HEK293 (cell line): ENCODE data around the gene AGBL3.

ENCODE experiments used
- CTCF ChIA-PET: fragments of 350-600 bp; formaldehyde crosslinking; extraction: SDS; loops from one replicate; lab custom pipeline; 2021; ENCODE audit warnings: antibody characterized with exemption; lab: Yijun Ruan, JAX
- POLR2A ChIA-PET: fragments of 300-600 bp; formaldehyde crosslinking; extraction: SDS; loops from one replicate; lab custom pipeline; 2020; ENCODE audit warnings: antibody characterized with exemption, inconsistent platforms; lab: Yijun Ruan, JAX
- H3K27ac ChIP-seq: fragments of 200-500 bp; sonication (Bioruptor generic); 2 replicates; pipeline ENCODE4 v1.5.1; 2014; ENCODE audit warnings: low read depth, low read length, control low read depth, inconsistent platforms; ENCODE audit errors: extremely low read depth
- H3K36me3 ChIP-seq, 2 experiments: fragments of 200-500 bp in 1 of 2; sonication (Bioruptor generic) in 1 of 2; 1 replicate in 1 of 2; 2 replicates in 1 of 2; pipeline ENCODE4 v1.5.1; 2014 to 2017; ENCODE audit warnings: inconsistent platforms in 2 of 2, low read length in 2 of 2; ENCODE audit not compliant: control insufficient read depth in 2 of 2, insufficient read depth in 1 of 2
- H3K4me1 ChIP-seq: fragments of 200-500 bp; sonication (Bioruptor generic); 2 replicates; pipeline ENCODE4 v1.5.1; 2014; ENCODE audit warnings: mild to moderate bottlenecking, low read length, inconsistent platforms; ENCODE audit not compliant: control insufficient read depth, insufficient read depth
- H3K4me3 ChIP-seq: 2 replicates; pipeline ENCODE4 v1.5.1; 2011; ENCODE audit warnings: low read depth, mild to moderate bottlenecking, control low read depth, low read length, moderate library complexity
- H3K9me3 ChIP-seq: fragments of 200-500 bp; sonication (Bioruptor generic); 2 replicates; pipeline ENCODE4 v1.5.1; 2014; ENCODE audit warnings: low read depth, low read length, inconsistent platforms; ENCODE audit not compliant: control insufficient read depth, insufficient read depth
- GLI4 ChIP-seq: fragments of 450-650 bp; formaldehyde crosslinking; IDR thresholded peaks from 2 replicates; pipeline ENCODE4 v1.5.1; 2016; ENCODE audit warnings: missing biosample characterization, missing genetic modification characterization
- GLIS1 ChIP-seq: fragments of 450-650 bp; formaldehyde crosslinking; IDR thresholded peaks from 2 replicates; pipeline ENCODE4 v1.5.1; 2016; ENCODE audit warnings: missing biosample characterization, missing genetic modification characterization
- KLF1 ChIP-seq: fragments of 450-650 bp; formaldehyde crosslinking; IDR thresholded peaks from 2 replicates; pipeline ENCODE4 v1.5.1; 2016; ENCODE audit warnings: missing biosample characterization, missing genetic modification characterization
- KLF9 ChIP-seq: fragments of 450-650 bp; formaldehyde crosslinking; IDR thresholded peaks from 2 replicates; pipeline ENCODE4 v1.5.1; 2016; ENCODE audit warnings: missing biosample characterization, missing genetic modification characterization, low read depth
- MEIS1 ChIP-seq: sonication (generic); formaldehyde crosslinking; IDR thresholded peaks from 2 replicates; pipeline ENCODE4 v1.8.1; 2022; ENCODE audit warnings: missing genetic modification reagents, mild to moderate bottlenecking, borderline replicate concordance
- TRIM28 ChIP-seq: IDR thresholded peaks from 2 replicates; pipeline ENCODE4 v1.6.1; 2011; ENCODE audit warnings: low read length, control low read depth, borderline replicate concordance
- ZFP37 ChIP-seq: fragments of 450-650 bp; formaldehyde crosslinking; IDR thresholded peaks from 2 replicates; pipeline ENCODE4 v1.5.1; 2016; ENCODE audit warnings: missing biosample characterization, missing genetic modification characterization
- ZNF112 ChIP-seq: fragments of 450-650 bp; formaldehyde crosslinking; IDR thresholded peaks from 2 replicates; pipeline ENCODE4 v1.5.0; 2017; ENCODE audit warnings: missing biosample characterization, missing genetic modification characterization
- ZNF155 ChIP-seq: fragments of 450-650 bp; formaldehyde crosslinking; IDR thresholded peaks from 2 replicates; pipeline ENCODE4 v1.5.1; 2016; ENCODE audit warnings: missing biosample characterization, missing genetic modification characterization
- ZNF19 ChIP-seq: fragments of 450-650 bp; formaldehyde crosslinking; IDR thresholded peaks from 2 replicates; pipeline ENCODE4; 2016; ENCODE audit warnings: missing biosample characterization, missing genetic modification characterization, low read depth
- ZNF23 ChIP-seq: fragments of 450-650 bp; formaldehyde crosslinking; IDR thresholded peaks from 2 replicates; pipeline ENCODE4 v1.5.1; 2016; ENCODE audit warnings: missing biosample characterization, missing genetic modification characterization, borderline replicate concordance
- ZNF248 ChIP-seq: fragments of 450-650 bp; formaldehyde crosslinking; IDR thresholded peaks from 2 replicates; pipeline ENCODE4 v1.5.1; 2017; ENCODE audit warnings: missing biosample characterization, missing genetic modification characterization
- ZNF366 ChIP-seq: fragments of 450-650 bp; formaldehyde crosslinking; conservative IDR thresholded peaks from 2 replicates; pipeline ENCODE4 v1.5.1; 2016; ENCODE audit warnings: missing biosample characterization, missing genetic modification characterization
- ZNF654 ChIP-seq: fragments of 450-650 bp; formaldehyde crosslinking; IDR thresholded peaks from 2 replicates; pipeline ENCODE4 v1.5.1; 2016; ENCODE audit warnings: low read depth, missing biosample characterization, missing genetic modification characterization
- ZNF76 ChIP-seq: fragments of 450-650 bp; formaldehyde crosslinking; IDR thresholded peaks from 2 replicates; pipeline ENCODE4; 2016; ENCODE audit warnings: low read depth, missing biosample characterization, missing genetic modification characterization, borderline replicate concordance
- ZNF830 ChIP-seq: fragments of 450-650 bp; IDR thresholded peaks from 2 replicates; pipeline ENCODE4 v1.5.0; 2018; ENCODE audit warnings: missing biosample characterization, missing genetic modification characterization, low read depth, mild to moderate bottlenecking, moderate library complexity
- ZSCAN23 ChIP-seq: fragments of 450-650 bp; formaldehyde crosslinking; IDR thresholded peaks from 2 replicates; pipeline ENCODE4 v1.5.1; 2016; ENCODE audit warnings: missing biosample characterization, missing genetic modification characterization
- TF ChIP-seq, protein P1 (sequence below): fragments of 450-650 bp; formaldehyde crosslinking; IDR thresholded peaks from 2 replicates; pipeline ENCODE4 v1.5.1; 2016; ENCODE audit warnings: missing biosample characterization, missing genetic modification characterization
- TF ChIP-seq, protein P2 (sequence below): fragments of 450-650 bp; formaldehyde crosslinking; IDR thresholded peaks from 2 replicates; pipeline ENCODE4 v1.5.1; 2016; ENCODE audit warnings: missing biosample characterization, missing genetic modification characterization
- TF ChIP-seq, protein P3 (sequence below): fragments of 450-650 bp; formaldehyde crosslinking; IDR thresholded peaks from 2 replicates; pipeline ENCODE4; 2016; ENCODE audit warnings: missing biosample characterization, missing genetic modification characterization
- TF ChIP-seq, protein P4 (sequence below): fragments of 450-650 bp; formaldehyde crosslinking; IDR thresholded peaks from 2 replicates; pipeline ENCODE4 v1.5.1; 2016; ENCODE audit warnings: missing biosample characterization, missing genetic modification characterization

AGBL3 gene

DNA sequence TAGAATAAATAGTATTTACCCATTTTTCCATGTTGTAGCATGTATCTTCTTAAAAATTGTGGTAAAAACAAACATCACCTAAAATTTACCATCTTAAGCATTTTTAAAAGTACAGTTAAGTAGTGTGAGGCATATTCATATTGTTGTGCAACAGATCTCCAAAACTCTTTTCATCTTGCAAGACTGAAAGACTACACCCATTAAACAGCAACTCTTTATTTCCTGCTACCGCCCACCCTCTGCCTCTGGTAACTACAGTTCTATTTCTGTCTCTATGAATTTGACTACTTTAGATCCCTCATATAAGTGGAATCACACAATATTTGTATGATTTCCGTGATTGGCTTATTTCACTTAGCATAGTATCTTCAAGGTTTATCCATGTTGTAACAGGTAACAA lies 40.0 kb upstream of the AGBL3 start (continued):
- TF ChIP-seq GLI4 (tag by site-specific recombination) = no peak
- TF ChIP-seq, protein P1, sequence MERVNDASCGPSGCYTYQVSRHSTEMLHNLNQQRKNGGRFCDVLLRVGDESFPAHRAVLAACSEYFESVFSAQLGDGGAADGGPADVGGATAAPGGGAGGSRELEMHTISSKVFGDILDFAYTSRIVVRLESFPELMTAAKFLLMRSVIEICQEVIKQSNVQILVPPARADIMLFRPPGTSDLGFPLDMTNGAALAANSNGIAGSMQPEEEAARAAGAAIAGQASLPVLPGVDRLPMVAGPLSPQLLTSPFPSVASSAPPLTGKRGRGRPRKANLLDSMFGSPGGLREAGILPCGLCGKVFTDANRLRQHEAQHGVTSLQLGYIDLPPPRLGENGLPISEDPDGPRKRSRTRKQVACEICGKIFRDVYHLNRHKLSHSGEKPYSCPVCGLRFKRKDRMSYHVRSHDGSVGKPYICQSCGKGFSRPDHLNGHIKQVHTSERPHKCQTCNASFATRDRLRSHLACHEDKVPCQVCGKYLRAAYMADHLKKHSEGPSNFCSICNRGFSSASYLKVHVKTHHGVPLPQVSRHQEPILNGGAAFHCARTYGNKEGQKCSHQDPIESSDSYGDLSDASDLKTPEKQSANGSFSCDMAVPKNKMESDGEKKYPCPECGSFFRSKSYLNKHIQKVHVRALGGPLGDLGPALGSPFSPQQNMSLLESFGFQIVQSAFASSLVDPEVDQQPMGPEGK (tag by site-specific recombination) = no peak

DNA sequence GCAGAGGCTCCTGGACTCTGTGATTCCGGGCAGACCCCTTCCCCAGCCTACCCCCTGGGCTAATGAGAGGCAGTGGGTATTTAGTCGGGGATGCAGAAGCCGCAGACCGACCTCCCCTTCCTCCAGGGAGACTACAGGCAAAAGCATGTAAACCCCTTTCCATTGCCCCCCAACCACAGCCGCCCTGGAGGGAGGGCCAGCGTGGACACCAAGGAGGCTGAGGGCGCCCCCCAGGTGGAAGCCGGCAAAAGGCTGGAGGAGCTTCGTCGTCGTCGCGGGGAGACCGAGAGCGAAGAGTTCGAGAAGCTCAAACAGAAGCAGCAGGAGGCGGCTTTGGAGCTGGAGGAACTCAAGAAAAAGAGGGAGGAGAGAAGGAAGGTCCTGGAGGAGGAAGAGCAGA lies 39.0 kb upstream of the AGBL3 start:
- ChIA-PET CTCF (interaction anchor here (0.6 kb wide), 1 partner anchor 10 kb away, joined by 3 read pairs; no protein-coding TSS in a partner anchor), POLR2A (no interaction called here)
- TF ChIP-seq ZNF155 (tag by site-specific recombination) = no peak
- TF ChIP-seq ZSCAN23 (tag by site-specific recombination) = no peak
- TF ChIP-seq, protein P2, sequence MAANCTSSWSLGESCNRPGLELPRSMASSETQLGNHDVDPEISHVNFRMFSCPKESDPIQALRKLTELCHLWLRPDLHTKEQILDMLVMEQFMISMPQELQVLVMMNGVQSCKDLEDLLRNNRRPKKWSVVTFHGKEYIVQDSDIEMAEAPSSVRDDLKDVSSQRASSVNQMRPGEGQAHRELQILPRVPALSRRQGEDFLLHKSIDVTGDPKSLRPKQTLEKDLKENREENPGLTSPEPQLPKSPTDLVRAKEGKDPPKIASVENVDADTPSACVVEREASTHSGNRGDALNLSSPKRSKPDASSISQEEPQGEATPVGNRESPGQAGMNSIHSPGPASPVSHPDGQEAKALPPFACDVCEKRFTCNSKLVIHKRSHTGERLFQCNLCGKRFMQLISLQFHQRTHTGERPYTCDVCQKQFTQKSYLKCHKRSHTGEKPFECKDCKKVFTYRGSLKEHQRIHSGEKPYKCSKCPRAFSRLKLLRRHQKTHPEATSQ (tag by site-specific recombination) = no peak
- TF ChIP-seq ZNF112 (tag by site-specific recombination) = no peak
- TF ChIP-seq KLF9 (tag by site-specific recombination) = no peak
- peaks cover 10 to 45% of the 10 kb centered on the region in 2 experiments for H3K36me3 ChIP-seq
- H3K4me3 ChIP-seq = no peak overlapping the region
- H3K27ac ChIP-seq = no peak overlapping the region
- no peaks in the 10 kb centered on the region for H3K4me1 ChIP-seq
- no peaks in the 10 kb centered on the region for H3K9me3 ChIP-seq

DNA sequence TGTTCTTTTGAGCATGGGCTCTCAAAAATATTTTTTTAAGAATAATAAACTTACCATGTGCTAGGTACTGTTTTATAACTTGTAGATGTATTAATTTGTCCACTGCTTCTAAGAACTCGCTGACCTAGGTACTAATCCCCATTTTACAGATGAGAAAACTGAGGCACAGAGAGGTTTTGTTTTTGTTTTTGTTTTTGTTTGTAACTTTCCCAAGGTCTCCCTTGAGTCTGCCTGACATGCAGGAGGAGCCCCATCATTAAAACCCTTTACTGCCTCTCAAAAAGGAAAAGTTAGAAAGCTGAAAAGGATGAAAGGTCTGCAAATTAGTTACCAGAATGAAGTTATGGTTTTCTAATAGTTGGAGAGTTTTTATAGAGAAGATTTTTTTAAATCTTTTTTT lies 38.5 kb upstream of the AGBL3 start:
- H3K4me1 ChIP-seq = no peaks in the 10 kb centered on the region
- no peak overlapping the region for H3K4me3 ChIP-seq
- ChIA-PET POLR2A (no interaction called here), CTCF (no interaction called here)
- H3K9me3 ChIP-seq = no peaks in the 10 kb centered on the region
- peaks cover 10 to 45% of the 10 kb centered on the region in 2 experiments for H3K36me3 ChIP-seq
- no peak overlapping the region for H3K27ac ChIP-seq
- TF ChIP-seq ZNF76 (tag by site-specific recombination) (no peak), ZNF366 (no peak), ZNF654 (tag by site-specific recombination) (no peak), ZFP37 (tag by site-specific recombination) (no peak), TRIM28 (no peak), GLIS1 (no peak), MEIS1 (CRISPR knock-in tag) (no peak), KLF1 (tag by site-specific recombination) (no peak), ZNF830 (no peak), ZNF19 (tag by site-specific recombination) (no peak), ZNF248 (tag by site-specific recombination) (no peak), ZNF23 (tag by site-specific recombination) (no peak)
- TF ChIP-seq, protein P2 (tag by site-specific recombination) = no peak
- TF ChIP-seq, protein P1 (tag by site-specific recombination) = no peak
- TF ChIP-seq, protein P3, sequence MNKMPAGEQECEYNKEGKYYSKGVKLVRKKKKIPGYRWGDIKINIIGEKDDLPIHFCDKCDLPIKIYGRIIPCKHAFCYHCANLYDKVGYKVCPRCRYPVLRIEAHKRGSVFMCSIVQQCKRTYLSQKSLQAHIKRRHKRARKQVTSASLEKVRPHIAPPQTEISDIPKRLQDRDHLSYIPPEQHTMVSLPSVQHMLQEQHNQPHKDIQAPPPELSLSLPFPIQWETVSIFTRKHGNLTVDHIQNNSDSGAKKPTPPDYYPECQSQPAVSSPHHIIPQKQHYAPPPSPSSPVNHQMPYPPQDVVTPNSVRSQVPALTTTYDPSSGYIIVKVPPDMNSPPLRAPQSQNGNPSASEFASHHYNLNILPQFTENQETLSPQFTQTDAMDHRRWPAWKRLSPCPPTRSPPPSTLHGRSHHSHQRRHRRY (tag by site-specific recombination) = no peak
- TF ChIP-seq, protein P4, sequence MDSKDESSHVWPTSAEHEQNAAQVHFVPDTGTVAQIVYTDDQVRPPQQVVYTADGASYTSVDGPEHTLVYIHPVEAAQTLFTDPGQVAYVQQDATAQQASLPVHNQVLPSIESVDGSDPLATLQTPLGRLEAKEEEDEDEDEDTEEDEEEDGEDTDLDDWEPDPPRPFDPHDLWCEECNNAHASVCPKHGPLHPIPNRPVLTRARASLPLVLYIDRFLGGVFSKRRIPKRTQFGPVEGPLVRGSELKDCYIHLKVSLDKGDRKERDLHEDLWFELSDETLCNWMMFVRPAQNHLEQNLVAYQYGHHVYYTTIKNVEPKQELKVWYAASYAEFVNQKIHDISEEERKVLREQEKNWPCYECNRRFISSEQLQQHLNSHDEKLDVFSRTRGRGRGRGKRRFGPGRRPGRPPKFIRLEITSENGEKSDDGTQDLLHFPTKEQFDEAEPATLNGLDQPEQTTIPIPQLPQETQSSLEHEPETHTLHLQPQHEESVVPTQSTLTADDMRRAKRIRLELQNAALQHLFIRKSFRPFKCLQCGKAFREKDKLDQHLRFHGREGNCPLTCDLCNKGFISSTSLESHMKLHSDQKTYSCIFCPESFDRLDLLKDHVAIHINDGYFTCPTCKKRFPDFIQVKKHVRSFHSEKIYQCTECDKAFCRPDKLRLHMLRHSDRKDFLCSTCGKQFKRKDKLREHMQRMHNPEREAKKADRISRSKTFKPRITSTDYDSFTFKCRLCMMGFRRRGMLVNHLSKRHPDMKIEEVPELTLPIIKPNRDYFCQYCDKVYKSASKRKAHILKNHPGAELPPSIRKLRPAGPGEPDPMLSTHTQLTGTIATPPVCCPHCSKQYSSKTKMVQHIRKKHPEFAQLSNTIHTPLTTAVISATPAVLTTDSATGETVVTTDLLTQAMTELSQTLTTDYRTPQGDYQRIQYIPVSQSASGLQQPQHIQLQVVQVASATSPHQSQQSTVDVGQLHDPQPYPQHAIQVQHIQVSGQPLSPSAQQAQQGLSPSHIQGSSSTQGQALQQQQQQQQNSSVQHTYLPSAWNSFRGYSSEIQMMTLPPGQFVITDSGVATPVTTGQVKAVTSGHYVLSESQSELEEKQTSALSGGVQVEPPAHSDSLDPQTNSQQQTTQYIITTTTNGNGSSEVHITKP = no peak
